NCI-H748 (cell line): Measurements from ENCODE around the gene ST8SIA1.
A peak's percentile ranks its signal among the peaks of the same experiment; 100 is the strongest.

Experiments
- DNase-seq: peaks from one replicate; lab custom pipeline; 2025; ENCODE audit not compliant: unreplicated experiment; lab: John Stamatoyannopoulos, UW

Gene ST8SIA1

GRCh38 chr12:22283508-22283907 lies 51.0 kb downstream of the ST8SIA1 start:
- DNase-seq: no peak

- no peak for DNase-seq
Observed at GRCh38 chr12:22283006-22283506, 51.5 kb downstream of the ST8SIA1 start.

- no peak for DNase-seq
Observed at GRCh38 chr12:22282283-22282682, 52.2 kb downstream of the ST8SIA1 start.

GRCh38 chr12:22276867-22277266 lies 57.6 kb downstream of the ST8SIA1 start:
- no peak for DNase-seq

DNA sequence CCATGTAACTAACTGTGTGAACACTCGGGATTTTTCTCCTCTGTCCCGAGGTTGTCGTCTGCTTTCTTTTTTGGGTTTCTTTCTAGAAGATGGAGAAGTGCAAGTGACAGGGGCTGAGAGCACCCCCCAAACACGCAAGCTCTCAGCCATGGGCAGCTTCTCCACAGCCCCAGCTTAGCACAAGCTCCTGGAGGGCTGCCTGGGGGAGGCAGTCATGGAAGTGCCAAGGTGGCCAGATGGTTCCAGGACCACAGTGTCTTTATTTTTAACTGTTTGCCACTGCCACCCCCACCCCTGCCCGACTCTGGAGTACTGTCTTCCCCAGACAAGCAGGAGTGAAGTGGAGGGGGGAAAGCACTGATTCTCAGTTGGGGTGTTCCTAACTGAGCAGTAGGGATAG lies 58.2 kb downstream of the ST8SIA1 start:
- DNase-seq: no peak

DNA sequence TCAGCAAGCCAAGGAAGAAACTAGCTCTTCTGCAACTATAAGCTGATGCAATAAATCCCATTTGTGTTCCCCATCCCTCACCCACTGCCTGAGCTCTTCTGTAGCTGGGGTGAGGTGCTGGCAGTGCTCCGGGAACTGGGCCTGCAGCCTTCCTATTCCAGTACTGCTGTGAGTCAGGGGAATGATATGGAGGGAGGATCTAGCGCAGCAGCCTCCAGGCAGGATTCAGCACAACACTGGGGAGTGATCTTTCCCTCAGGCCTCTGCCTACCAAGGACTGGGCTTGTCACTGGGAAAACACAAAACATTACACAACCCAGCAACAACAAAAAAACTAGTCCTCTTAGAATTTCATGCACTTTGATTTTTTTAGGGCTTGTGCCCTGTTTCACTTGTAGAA lies 58.7 kb downstream of the ST8SIA1 start:
- DNase-seq: no peak

- no peak for DNase-seq
Observed at GRCh38 chr12:22272335-22273151, 62.0 kb downstream of the ST8SIA1 start.

- no peak for DNase-seq
Observed at GRCh38 chr12:22271023-22271422, 63.5 kb downstream of the ST8SIA1 start.

GRCh38 chr12:22268973-22269372 lies 65.5 kb downstream of the ST8SIA1 start:
- DNase-seq: no peak

- DNase-seq: no peak
Observed at GRCh38 chr12:22268406-22268805, 66.1 kb downstream of the ST8SIA1 start.

- DNase-seq: no peak
Observed at GRCh38 chr12:22266101-22266500, 68.4 kb downstream of the ST8SIA1 start.

DNA sequence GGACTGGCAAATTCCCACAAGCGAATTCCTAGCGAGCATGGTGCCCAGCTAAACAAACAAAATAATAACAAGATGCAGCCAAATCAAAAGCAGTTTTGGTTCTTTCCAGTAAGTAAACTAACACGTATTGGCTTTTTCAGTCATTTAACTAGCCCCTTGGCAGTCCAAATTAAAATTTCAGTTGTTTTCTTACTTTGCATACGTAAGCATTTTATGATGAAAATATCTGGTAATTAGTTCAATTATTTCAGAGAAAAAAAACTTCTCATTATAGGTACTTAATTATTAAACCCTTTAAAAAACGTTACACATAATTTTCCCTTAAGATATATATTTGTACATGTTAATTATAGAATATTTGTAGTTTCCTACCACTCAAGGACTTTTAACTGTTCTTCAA lies 70.1 kb downstream of the ST8SIA1 start:
- no peak for DNase-seq

- peak; percentile 25 for DNase-seq
Observed at GRCh38 chr12:22262309-22262708, 72.2 kb downstream of the ST8SIA1 start.

- DNase-seq: no peak
Observed at GRCh38 chr12:22257100-22257499, 77.4 kb downstream of the ST8SIA1 start.

- no peak for DNase-seq
Observed at GRCh38 chr12:22256605-22257004, 77.9 kb downstream of the ST8SIA1 start.

GRCh38 chr12:22256041-22256441 lies 78.5 kb downstream of the ST8SIA1 start:
- no peak for DNase-seq

GRCh38 chr12:22255097-22255496 lies 79.4 kb downstream of the ST8SIA1 start:
- peak; percentile 41 for DNase-seq

DNA sequence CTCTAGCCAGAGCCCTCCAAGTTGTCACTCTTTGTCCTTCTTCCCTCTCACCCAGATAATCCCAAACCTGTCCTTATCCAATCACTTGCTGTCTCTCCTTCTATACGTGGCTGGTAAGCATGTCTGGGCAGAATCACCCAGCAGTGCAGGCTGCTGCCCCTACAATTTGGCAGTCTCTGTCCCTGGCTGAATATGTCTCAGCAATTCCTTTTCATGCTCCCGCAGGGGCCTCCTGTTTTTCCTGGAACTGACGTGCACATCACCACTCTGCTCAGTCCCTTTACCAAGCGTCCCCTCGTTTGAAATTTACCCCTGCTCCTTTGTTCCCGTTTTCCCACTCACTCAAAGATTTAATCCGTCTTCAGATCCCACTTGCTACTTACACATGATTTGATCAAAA lies 80.0 kb downstream of the ST8SIA1 start:
- DNase-seq: no peak

DNA sequence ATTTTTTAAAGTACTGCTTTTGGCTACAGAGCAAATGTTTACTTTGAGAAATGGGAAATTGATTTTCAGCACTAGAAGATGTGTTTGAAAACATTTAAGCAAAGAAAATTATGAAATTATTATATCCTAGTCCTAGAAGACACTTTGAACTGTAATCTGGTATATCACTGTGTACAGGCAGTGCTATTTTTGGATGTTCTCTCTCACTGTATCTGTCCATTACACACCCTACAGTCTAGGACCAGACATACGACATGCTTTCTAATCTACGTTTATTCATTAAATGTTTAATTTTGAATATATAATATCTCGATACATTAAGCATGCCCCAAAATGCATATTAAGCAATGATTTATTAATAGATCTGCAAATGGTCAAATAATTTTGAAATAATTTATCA lies 82.5 kb downstream of the ST8SIA1 start:
- no peak for DNase-seq

DNA sequence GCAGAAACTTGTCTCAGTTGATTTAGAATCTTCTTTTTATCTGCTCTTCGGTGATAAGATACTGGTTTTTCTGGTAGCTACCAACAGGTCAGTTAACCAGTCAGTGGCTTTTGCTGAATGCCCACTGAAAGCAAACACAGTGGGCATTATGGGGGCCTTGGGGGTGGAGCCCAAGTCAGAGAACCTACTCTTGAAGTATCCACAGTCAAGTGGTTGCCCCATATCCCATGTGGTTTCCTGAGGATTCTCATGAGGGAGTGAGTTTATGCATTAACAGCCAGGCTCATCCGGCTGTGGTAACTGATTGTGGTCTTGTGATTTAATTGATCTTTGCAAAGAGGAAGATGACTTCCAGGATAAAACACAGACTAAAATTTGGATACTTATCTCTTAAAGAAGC lies 83.7 kb downstream of the ST8SIA1 start:
- DNase-seq: no peak

- no peak for DNase-seq
Observed at GRCh38 chr12:22248571-22249115, 85.9 kb downstream of the ST8SIA1 start.

DNA sequence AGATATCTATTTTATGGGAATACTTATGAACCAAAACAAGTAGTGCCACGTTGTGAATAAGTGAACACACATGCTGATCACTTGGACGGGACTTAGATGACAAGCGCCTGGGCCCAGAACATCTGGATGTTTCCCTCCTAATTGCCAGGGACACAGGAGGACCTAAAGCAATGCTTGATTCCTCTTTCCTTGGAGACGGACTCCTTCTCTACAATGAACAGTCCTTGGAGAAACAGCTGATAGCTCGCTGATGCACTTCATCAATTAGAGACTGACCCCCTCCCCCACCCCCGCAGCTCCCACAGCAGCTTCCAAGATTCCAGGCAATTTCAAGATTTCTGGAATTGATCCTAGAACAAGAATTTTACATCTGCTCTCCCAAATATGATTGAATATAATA lies 86.4 kb downstream of the ST8SIA1 start:
- no peak for DNase-seq
